ENCODE data around the gene ENTHD1.
A peak's percentile ranks its signal among the peaks of the same experiment; 100 is the strongest.
"Not testable (repeated sequence)": the region's sequence is repeated elsewhere in the genome, so short reads cannot be mapped to it uniquely, and the experiment has no call there.

ENTHD1 gene

GRCh38 chr22:39925273-39925672, 31.7 kb upstream of the ENTHD1 start:
- DNase-seq = no peak

- no peak for DNase-seq
Measured at GRCh38 chr22:39924286-39924685, 30.7 kb upstream of the ENTHD1 start.

- DNase-seq = no peak
Measured at GRCh38 chr22:39923696-39924095, 30.1 kb upstream of the ENTHD1 start.

- no peak for DNase-seq
Measured at GRCh38 chr22:39920134-39920743, 26.7 kb upstream of the ENTHD1 start.

GRCh38 chr22:39917776-39918495, 24.4 kb upstream of the ENTHD1 start:
- peak in 1 of 2 donors; percentile 29 for DNase-seq

GRCh38 chr22:39917197-39917643, 23.7 kb upstream of the ENTHD1 start:
- DNase-seq = no peak

GRCh38 chr22:39916496-39916895, 22.9 kb upstream of the ENTHD1 start:
- no peak for DNase-seq

GRCh38 chr22:39915295-39915726, 21.8 kb upstream of the ENTHD1 start:
- no peak for DNase-seq

GRCh38 chr22:39914584-39914983, 21.0 kb upstream of the ENTHD1 start:
- DNase-seq = no peak

GRCh38 chr22:39913886-39914285, 20.3 kb upstream of the ENTHD1 start:
- DNase-seq = no peak

GRCh38 chr22:39913321-39913720, 19.8 kb upstream of the ENTHD1 start:
- DNase-seq = no peak

- no peak for DNase-seq
Measured at GRCh38 chr22:39910876-39911613, 17.5 kb upstream of the ENTHD1 start.

- DNase-seq = peak in 1 of 2 donors; percentile 27
Measured at GRCh38 chr22:39908737-39909136, 15.2 kb upstream of the ENTHD1 start.

GRCh38 chr22:39908136-39908535, 14.6 kb upstream of the ENTHD1 start:
- DNase-seq = no peak

GRCh38 chr22:39907605-39908097, 14.1 kb upstream of the ENTHD1 start:
- no peak for DNase-seq

GRCh38 chr22:39907047-39907446, 13.5 kb upstream of the ENTHD1 start:
- DNase-seq = no peak

- DNase-seq = no peak
Measured at GRCh38 chr22:39906207-39906606, 12.6 kb upstream of the ENTHD1 start.

- no peak for DNase-seq
Measured at GRCh38 chr22:39905687-39906086, 12.1 kb upstream of the ENTHD1 start.

GRCh38 chr22:39904862-39905261, 11.3 kb upstream of the ENTHD1 start:
- no peak for DNase-seq

- DNase-seq = not testable (repeated sequence)
Measured at GRCh38 chr22:39904024-39904423, 10.5 kb upstream of the ENTHD1 start.

- no peak for DNase-seq
Measured at GRCh38 chr22:39901565-39902146, 8.1 kb upstream of the ENTHD1 start.

- peak; percentile 47 to 50 for DNase-seq
Measured at GRCh38 chr22:39900306-39901227, 7.0 kb upstream of the ENTHD1 start, which contains the start of gene GRAP2. GRAP2 (plus strand) TSS chr22:39901084; CDS start chr22:39947107, 46,023 bp downstream.
